CD4-positive, alpha-beta T cell treated with Interleukin-4 for 4 hours (primary cell): Measurements from ENCODE around the gene MBP.
A peak's percentile ranks its signal among the peaks of the same experiment; 100 is the strongest.

Experiments used
- DNase-seq: peaks from one replicate; pipeline ENCODE4 v3.0.0-alpha.2; 2020

MBP gene

DNA sequence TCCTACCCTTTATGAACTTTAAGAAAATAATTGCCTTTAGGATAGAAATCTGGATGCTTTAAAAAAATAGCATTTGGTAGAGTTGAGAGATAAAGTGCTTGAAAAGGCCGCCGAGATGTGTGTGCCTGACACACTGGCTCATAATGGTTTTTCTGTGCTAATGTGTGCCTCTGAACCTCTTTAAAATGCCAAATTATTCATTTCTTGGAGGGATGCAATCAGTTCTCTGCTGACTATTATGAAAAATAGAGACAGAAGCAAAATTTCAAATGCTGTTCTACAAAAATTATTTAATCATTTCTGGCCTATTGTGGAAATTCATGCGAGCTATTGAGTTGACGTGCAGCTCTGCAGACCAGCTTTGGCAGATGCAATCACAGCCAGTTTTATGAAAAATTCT, 18.0 kb upstream of the MBP start:
- DNase-seq: no peak

DNA sequence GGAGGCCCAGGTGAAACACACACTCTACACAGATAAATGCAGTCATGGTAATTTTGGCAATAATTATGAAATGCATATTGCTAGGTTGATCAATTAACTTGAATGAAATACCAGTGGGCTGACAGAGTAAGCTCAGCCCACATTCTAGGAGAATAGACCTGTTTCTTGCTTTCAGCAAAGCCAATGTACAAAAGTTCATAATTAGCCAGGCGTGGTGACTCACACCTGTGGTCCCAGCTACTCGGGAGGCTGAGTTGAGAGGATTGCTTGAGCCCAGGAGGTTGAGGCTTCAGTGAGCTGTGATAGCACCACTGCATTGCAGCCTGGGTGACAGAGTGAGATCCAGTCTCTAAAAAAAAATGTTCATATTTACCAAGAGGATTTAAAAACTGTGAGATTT, 15.7 kb upstream of the MBP start:
- DNase-seq: no peak

DNA sequence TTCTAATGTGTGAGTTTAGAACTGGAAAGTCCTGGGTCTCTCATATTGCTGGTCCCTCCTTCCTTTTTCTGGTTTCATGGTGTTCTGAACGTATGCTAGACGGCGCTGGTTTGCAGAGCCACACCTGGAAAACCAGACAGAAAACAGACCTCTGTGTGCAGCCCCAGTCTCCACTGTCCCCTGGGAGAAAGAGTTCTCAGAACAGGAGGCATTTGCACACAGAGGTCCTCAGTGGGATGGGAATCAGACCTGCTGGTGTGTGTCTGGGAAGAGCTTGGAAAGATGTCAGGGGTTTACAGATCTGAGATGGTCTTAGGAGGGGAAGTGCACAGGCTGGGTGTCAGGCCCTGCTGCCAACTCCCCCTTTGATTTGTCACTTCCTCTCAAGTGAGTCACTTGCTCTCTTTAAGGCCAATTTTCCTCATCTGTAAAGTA, 14.9 kb upstream of the MBP start:
- peak; percentile 45 for DNase-seq

DNA sequence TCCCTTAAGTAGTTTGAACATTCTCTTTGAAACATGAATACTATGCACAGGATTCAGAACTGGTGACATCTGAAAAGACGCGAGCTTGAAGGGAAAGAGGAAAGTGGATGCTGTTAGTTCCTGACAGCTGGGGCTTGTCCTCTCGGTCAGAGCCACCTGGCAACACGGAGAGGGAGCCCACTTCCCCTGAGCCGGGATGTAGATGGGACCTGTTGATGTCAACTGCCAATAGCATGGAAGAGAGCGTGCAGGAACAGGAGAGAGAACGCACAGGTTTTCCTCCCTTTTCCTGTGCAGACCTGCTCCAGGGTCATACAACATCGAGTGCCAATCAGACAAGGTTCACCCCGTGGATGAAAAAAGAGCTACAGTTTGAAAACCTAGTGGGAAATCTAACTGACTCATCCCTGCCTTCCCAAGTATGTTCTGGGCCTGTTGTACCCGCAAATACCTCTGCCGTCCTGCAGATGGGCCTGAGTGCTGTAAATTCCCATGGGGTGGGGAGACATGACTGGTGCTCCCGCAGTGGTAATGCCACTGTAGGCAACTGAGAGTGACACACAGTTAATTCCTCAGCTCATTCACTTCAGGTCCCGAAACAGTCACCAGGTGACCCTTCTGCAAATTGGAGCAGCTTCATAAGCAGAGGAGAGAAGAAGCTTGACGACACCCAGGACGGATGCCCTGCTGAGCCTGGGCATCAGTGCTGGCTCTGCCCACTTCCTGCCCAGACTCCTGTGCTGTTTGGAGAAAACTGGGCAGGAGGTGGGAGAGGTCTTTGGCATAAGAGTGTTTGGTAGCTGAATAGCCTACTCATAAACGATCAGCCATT, 13.9 kb upstream of the MBP start:
- DNase-seq: no peak

DNA sequence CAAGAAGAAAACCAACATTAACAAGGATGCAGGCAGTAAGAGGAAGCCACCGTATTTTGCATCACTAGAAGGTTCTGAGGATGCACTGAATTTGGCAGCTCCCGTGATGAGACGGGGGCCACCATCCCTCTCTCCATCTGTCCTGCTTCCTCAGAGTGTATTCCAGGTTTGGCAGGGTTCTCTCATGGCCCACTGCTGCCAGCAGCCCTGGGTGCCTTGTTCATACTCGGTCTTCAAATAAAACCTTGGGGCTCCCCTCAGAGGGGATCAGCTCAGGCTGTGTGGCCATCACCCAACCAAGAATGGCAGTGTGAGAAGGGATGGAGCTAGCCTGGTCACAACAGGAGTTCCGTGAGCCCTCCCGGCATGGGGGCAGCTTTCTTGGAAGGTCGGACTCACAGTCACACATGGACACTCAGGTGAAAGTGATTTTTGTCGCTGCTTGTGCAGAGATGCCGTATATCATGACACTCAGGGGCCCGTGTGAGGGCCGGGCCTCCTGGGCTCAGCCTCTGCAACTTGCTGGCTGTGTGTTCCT, 12.8 kb upstream of the MBP start:
- no peak for DNase-seq

DNA sequence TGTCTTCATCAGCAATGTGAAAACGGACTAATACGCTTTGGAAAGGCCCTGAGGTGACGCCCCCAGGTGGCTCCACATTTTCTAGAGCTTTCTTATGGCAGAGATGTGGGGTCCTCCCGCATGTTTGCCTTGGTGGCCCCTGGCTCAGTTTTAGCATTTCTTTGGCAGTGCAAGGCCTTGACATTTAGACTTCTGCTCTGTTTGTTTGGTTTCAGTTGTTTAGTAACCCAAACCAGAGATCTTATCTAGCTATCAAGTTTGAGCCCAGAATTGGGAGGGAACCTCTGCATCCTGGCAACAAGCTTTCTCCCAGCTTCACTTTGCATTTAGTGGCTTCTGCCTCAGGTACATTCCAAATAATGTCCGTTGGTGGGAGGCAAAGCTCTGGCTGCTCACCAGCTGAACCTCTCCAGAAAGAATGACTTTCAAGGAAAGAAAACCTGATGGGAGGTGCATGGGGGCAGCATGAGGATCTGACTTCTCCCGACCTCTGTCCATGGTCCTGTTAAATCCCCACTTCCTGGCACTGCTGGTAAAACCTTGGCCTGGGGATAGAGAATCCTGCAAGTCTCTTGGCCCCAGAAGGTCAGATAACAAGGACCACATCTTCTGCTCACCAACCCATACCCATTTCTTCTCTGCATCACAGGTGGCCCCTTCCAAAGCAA, 12.0 kb upstream of the MBP start:
- DNase-seq: peak; percentile 38

DNA sequence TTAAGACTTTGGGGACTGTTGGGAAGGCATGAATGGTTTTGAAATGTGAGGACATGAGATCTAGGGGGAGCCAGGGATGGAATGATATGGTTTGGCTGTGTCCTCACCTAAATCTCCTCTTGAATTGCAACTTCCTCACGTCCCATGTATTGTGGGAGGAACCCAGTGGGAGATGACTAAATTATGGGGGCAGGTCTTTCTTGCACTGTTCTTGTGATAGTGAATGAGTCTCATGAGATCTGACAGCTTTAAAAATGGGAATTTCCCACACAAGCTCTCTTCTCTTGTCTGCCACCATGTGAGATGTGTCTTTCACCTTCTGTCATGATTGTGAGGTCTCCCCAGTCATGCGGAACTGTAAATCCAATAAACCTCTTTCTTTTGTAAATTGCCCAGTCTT, 11.5 kb upstream of the MBP start:
- no peak for DNase-seq

DNA sequence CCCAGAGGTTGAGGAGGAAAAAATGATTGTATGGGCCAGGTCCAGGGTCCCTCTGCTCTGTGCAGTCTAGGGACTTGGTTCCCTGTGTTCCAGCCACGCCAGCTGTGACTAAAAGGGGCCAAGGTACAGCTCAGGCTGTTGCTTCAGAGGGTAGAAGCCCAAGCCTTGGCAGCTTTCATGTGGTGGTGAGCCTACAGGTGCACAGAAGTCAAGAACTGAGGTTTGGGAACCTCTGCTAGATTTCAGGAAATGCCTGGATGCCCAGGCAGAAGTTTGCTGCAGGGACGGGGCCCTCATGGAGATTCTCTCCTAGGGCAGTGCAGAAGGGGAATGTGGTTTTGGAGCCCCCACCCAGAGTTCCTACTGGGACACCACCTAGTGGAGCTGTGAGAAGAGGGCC, 10.6 kb upstream of the MBP start:
- DNase-seq: no peak

DNA sequence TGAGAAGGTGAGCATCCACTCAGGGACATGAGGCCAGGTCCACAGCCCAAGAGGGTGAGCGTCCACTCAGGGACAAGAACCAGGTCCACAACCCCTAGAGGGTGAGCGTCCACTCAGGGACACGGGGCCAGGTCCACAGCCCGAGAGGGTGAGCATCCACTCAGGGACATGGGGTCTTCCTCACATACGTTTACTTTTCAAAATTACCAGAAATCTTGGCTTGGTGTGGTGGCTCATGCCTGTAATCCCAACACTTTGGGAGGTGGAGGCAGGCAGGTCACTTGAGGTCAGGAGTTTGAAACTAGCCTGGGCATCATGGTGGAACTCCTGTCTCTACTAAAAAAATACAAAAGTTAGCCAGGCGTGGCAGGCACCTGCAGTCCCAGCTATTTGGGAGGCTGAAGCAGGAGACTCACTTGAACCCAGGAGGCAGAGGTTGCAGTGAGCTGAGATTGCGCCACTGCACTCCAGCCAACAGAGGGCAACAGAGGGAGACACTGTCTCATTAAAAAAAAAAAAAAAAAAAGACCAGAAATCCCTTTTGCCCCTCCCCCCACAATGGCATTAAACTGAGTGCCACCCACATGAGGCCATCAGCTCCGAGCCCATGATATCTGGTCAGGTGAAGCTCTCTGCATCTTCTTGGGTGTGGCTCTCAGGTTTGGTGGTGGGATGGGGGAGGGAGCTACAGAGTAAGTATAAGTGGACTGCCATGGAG, 9.0 kb upstream of the MBP start:
- DNase-seq: no peak

DNA sequence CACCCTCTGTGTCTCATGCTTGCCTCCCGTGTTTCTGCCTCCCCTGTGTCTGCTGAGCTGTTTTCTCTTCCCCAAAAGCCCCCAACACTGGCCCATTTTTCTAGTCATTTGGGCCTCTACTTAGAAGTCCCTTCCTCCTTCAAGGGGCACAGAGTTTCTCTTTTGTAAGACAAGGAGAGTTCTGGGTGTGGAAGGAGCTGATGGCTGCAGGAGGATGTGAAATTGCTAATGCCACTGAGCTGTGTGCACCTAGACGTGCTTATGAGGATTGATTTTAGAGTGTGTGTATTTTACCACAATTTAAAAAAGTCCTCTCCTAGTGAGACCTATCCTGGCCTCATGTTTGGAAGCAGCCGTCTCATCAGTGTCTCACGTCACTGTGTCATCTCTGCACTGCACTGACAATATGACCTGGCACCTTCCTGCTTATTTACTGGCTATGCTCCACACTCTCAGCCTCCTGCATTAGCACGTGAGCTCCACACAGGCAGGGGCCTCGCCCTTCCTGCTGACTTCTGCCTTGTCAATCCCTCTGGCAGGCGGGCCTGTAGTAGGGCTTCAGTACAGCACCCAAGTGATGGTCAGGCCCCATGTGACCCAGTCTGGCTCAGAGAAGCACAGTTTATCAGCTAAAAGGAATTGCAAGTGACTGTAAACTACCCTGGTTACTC, 8.0 kb upstream of the MBP start:
- DNase-seq: peak; percentile 66

DNA sequence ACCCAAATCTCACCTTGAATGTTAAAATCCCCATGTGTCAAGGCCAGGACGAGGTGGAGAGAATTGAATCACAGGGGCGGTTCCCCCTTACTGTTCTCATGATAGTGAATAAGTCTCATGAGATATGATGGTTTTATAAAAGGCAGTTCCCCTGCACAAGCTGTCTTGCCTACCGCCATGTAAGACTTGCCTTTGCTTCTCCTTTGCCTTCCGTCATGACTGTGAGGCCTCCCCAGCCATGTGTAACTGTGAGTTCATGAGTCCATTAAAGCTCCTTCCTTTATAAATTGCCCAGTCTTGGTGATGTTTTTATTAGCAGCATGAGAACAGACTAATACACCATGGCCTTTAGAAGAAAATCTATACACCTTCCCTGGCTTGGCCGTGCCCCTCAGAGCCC, 7.4 kb upstream of the MBP start:
- DNase-seq: no peak

DNA sequence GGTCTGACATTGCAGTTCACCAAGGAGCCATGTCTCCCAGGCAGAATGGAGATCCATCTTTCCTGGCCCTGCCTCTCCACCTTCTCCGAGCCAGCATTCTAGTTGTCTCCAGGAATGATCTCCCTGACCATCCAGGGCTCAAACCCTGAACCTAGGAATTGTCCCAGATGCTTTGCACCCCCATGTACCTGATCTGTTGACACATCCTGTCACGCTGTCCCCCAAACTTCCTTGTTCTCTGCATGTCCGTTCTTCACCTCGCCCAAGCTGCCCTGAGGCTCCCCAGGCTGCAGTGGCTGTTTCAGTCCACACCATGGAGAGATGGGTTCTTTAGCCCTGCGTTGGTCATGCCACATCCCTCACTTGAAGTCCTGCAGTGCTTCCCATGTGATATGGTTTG, 7.0 kb upstream of the MBP start:
- no peak for DNase-seq

DNA sequence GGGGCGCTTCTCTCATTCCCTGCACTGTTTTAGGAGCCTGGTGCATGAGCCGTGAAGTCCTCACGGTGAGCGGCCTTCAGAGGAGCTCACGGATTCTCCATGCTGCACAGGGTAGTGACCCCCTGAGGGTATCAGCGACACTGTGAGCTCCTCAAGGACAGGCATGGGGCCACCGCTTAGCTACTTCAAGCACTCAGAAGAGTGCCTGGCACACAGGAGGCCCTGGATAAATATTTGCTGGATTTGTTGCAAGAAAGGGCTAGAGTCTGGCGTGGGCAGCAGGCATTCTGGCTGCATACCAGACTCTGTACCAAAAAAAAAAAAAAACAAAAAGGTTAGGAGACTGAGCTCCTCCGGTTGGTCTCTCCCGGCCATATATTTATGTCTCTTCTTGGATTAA, 5.7 kb upstream of the MBP start:
- no peak for DNase-seq

DNA sequence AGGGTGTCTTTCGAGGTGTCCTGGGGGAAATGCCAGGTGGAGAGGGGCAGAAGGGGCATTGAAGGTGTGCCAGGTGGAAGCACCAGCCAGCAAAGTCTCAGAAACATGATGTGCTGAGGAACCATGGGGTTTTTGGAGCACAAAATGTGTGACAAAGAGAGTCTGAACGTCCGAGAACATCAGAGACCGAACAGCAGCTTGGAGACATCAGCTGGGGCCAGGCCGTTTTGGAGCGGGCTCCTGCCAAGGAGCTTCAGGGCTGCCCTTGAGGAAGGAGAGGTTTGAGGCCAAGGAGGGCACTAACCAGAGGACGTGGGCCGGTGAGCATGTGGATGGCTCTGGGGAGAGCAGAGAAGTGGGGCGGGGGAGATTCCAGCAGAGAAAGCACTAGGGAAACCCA, 5.3 kb upstream of the MBP start:
- DNase-seq: no peak

DNA sequence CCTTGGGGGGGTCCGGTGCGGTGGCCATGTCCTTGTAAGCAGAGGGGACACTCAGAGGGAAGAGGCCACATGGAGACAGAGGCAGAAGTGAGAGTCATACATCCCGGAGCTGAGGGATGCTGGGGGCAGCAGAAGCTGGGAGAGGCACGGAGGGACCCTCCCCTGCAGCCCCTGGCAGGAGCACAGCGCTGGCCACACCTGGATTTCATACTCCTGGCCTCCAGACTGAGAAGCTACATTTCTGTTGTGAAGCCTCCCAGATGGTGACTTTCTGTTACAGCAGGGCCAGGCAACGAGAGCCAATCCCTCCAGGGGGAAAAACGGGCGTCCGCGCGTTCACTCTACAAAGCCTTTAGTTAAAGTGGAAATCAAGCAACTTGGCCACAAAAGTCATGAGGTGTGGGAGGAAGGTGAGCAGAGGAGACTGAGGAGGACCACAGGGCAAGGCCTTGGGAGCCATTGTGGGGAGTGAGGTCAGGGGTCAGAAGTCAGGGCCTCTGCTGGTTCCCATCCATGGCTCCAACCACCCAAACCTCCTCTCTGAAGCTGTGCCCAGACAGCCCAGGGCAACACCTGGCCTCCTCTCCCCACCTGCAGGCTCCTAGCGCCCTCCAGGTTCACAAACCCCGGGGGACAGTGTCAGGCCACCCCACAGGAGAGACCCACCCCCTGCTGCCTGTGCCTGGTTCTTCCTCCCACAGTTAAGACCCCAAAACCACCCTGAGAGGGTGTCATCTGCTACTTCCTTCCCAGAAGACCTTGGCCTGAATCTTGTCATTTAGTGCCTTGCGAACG, 4.5 kb upstream of the MBP start:
- DNase-seq: no peak

DNA sequence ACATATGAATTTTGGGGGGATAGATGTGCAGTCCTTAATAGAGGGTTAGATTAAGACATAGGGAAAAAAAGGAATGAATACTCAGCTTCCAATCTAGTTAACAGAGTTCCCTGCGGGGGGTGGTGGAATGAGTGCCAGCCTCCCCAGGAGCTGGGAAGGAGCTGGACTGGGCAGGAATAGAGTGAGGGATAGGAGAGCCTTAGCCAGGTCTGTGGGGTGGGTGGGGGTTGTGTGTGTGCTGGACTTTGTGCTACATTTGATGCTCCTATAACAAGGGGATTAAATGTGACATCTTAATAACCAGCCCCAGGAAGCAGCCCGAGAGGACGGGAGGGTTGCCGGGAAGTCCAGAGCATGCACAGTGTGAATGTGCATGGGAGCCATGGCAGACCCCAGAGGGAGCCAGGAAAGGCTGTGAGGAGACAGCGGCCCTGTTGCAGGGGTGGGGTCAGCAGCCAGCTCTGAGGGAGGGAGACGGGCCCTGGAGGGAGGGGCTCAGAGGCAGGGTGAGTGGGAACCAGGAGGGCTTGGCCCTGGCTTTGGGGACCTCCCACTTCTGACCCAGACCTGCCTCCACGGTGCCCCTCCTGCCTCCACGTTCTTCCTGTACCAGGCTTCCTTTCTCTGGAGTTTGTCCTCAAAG, 3.6 kb upstream of the MBP start:
- DNase-seq: no peak

DNA sequence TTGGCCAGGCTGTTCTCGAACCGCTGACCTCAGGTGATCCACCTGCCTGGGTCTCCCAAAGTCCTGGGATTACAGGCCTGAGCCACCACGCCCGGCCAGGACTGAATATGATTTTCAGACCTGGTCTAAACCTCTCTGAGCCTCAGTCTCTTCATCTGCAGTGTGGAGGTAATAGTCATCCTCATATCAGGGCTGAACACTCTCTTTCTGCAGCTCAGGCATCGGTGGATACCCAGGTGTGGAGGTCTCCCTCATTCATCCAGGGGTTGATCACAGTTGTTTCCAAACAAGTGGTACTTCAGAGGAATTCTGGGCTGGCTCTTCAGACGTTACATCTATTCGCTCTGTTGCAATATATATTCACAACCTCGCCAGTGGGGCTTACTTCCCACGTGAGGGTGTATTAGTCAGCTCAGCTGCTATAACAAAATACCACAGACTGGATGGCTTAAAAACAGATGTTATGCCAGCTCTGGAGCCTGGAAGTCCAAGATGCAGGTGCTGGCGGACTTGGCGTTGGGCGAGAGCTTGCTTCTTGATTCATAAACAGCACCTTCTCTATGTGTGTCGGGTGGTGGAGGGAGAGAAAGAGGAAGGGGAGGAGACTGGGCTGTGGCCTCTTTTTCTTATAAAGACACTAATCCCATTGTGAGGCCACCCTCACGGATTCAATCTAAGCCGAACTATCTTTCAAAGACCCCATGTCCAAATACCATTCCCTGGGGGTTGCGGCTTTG, 2.9 kb upstream of the MBP start:
- DNase-seq: no peak

DNA sequence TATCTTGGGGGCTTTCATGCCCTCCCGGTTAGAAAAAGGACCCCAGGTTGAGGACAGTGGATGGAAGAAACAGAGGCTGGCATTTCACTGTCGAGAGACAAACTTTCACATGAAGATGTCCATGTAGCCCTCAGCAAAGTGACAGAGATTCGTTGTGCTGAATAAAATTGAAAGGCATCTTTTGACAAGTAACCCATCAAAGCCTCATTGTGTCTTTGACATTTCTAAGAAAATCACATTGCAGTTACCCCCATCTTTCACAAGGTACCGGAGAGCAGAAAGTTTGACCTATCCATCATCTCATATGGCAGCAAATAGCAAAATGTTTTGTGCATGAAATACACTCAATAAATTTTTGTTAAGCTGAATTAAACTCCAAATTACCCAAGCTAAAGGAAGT, 2.0 kb upstream of the MBP start:
- DNase-seq: no peak

DNA sequence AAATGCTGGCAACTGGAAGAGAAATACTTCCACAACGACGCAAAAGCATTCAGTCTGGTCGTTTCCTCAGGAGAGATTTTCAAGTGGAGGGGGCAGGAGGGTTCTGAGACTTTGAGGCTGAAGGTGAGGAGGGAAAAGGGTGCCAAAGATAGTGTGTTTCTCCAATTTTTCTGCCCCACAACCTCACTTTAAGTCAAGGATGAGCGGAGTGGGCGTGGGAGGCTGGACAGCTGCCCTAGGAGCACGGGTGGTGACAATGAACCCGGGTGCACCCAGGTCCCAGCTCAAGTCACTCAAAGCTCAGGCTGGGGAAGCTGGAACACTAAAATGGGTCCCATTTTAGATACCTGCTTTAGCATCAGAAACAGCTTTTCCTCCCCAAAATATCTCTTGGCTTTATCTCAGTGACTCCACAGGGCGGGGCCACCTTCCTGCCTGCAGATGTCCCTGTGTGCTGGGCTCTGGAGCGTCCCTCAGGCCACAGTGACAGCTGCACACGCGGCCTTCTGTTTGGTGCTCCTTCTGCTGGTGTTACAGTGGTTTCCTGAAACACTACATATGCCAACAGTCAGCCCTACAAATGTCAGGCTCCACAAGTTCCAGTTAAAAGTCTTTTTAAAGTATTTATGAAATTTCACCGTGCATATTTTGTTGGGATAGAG, 1.4 kb upstream of the MBP start:
- no peak for DNase-seq

DNA sequence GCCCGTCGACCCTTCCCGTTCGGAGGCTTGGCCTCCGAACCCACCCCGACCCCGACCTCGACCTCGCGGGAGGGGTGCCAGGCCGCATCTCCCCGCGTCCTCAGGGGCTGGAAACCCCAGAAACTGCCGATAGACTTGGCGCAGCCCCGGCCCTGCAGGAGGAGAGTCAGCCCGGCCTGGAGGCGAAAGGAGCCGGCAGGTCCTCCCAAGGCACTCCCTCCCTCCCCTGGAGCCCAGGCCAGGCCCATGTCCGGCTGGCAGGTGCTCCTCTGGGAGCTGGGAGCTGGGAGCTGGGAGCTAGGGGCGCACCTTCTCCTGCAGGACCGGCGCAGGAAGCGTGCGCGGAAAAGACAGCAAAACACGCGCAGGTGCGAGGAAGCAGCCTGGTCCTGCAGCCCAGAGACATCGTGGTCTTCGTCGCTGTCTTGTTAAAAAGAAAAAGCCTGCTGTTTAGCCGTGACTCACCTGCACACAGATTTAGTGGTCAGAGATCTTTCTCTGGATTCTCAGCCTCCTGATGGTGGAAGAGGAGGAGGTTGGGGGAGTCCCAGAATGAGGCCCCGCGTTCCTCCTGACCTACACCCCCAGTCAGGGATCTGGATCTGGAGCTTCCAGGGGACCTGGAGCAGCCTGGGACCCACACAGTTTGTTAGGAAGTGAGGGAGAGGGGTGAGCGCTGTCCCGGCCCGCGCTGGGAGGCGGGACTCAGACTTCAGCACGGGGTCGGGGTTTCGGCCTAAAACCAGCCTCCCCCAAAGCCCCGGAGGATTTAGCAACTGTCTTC, 660 bp upstream of the MBP start:
- DNase-seq: no peak
